Esophagus squamous epithelium (tissue), 4 donors: ENCODE measurements around the gene SPRR2F.

ENCODE experiments used
- CTCF ChIP-seq, 6 experiments: fragments of 450-650 bp in 4 of 6; fragments of 200-600 bp in 2 of 6; sonication (generic) in 2 of 6; IDR thresholded peaks; one replicate each; pipeline ENCODE4 v1.5.1; 2016 to 2019; ENCODE audit warnings: antibody characterized with exemption in 6 of 6, mild to moderate bottlenecking in 4 of 6, moderate library complexity in 4 of 6
- POLR2A ChIP-seq, 4 donors: fragments of 450-650 bp; IDR thresholded peaks; one replicate each; pipeline ENCODE4 v1.6.1; 2017; ENCODE audit warnings: antibody characterized with exemption in 4 of 4, mild to moderate bottlenecking in 4 of 4, moderate library complexity in 3 of 4

- no peak for TF ChIP-seq POLR2A (IDR thresholded peaks at IDR 0.05)
- TF ChIP-seq CTCF (IDR thresholded peaks at IDR 0.05): no peak
Measured at GRCh38 chr1:153125536-153125935, 12.2 kb upstream of the SPRR2F start.
